HEK293T (cell line): Measurements from ENCODE around the gene MAZ.
"Not testable (repeated sequence)": the region's sequence is repeated elsewhere in the genome, so short reads cannot be mapped to it uniquely, and the experiment has no call there.

Source experiments
- ARNT ChIP-seq: fragments of 450-650 bp; IDR thresholded peaks from 2 replicates; pipeline ENCODE4 v1.6.1; 2017; ENCODE audit warnings: mild to moderate bottlenecking
- SP1 ChIP-seq: fragments of 450-650 bp; IDR thresholded peaks from 2 replicates; pipeline ENCODE4 v1.6.1; 2017
- ZNF384 ChIP-seq: fragments of 450-650 bp; IDR thresholded peaks from 2 replicates; pipeline ENCODE4 v1.6.1; 2016
- TF ChIP-seq, protein P1 (sequence below): fragments of 450-650 bp; IDR thresholded peaks from 2 replicates; pipeline ENCODE4 v1.6.1; 2016

- TF ChIP-seq SP1, ZNF384, ARNT: not testable (repeated sequence)
- TF ChIP-seq, protein P1, sequence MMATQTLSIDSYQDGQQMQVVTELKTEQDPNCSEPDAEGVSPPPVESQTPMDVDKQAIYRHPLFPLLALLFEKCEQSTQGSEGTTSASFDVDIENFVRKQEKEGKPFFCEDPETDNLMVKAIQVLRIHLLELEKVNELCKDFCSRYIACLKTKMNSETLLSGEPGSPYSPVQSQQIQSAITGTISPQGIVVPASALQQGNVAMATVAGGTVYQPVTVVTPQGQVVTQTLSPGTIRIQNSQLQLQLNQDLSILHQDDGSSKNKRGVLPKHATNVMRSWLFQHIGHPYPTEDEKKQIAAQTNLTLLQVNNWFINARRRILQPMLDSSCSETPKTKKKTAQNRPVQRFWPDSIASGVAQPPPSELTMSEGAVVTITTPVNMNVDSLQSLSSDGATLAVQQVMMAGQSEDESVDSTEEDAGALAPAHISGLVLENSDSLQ, result not testable (repeated sequence)
Measured at GRCh38 chr16:29787155-29787554, 19.2 kb upstream of the MAZ start.
